ENCODE data around the gene VSTM2L. TPM values are rescaled to one million over a fixed set of nuclear protein-coding genes. Genes with fewer than 3 reads are reported as not detected.

The VSTM2L gene
- polyA plus RNA-seq, 1 donor (not counting 4 experiments of a cell fraction or from before 2014, with no cell fraction given): 0.75 TPM

GRCh38 chr20:37866051-37866450, 36.9 kb upstream of the VSTM2L start:
- Histone ChIP-seq H3K27ac (ENCODE audit: control insufficient read depth, insufficient read depth, low read length) (no peak overlapping the region), H3K4me3 (ENCODE audit: control insufficient read depth in 2 of 3, extremely low read depth in 1 of 3, insufficient read depth in 2 of 3, low read depth in 1 of 3, low read length in 3 of 3) (no peak overlapping the region), H4K20me1 (ENCODE audit: control insufficient read depth, extremely low read depth, insufficient read depth, low read length) (no peaks in the 10 kb centered on the region), H3K27me3 (ENCODE audit: control insufficient read depth, extremely low read depth, insufficient read depth, low read length) (no peaks in the 10 kb centered on the region), H3K9ac (ENCODE audit: control insufficient read depth, extremely low read depth, insufficient read depth, low read length) (no peak overlapping the region), H3K9me1 (ENCODE audit: control insufficient read depth, extremely low read depth, insufficient read depth, low read length) (no peaks in the 10 kb centered on the region), H3K9me3 (ENCODE audit: control insufficient read depth, low read depth, low read length) (no peaks in the 10 kb centered on the region), H3K4me1 (ENCODE audit: control insufficient read depth, extremely low read depth, insufficient read depth, low read length) (no peaks in the 10 kb centered on the region), H3K79me2 (ENCODE audit: control insufficient read depth, insufficient read depth, low read length) (no peaks in the 10 kb centered on the region), H2AFZ (ENCODE audit: control insufficient read depth, low read length) (no peak overlapping the region), H3K4me2 (ENCODE audit: control insufficient read depth, extremely low read depth, insufficient read depth, low read depth, low read length) (no peak overlapping the region), H3K36me3 (ENCODE audit: control insufficient read depth in 2 of 2, extremely low read depth in 1 of 2, insufficient read depth in 2 of 2, low read length in 2 of 2) (peaks cover 13 to 18% of the 10 kb centered on the region in 2 experiments)
- dilution Hi-C loops (cut with MboI; ENCODE audit: extremely low pct_ligation_motif_present, low sequenced_read_pairs): no loop called here
- no peak for TF ChIP-seq EZH2 (IDR thresholded peaks at IDR 0.05; ENCODE audit: low read length)
- TF ChIP-seq CTCF (optimal IDR thresholded peaks at IDR 0.05 in 1 of 3, IDR thresholded peaks at IDR 0.05 in 1 of 3, conservative IDR thresholded peaks at IDR 0.05 in 1 of 3; ENCODE audit: extremely low read depth in 1 of 3, insufficient read depth in 2 of 3, low read length in 3 of 3): no peak
- FAIRE-seq (no peak), DNase-seq (ENCODE audit: low read depth, low spot score) (no peak)

DNA sequence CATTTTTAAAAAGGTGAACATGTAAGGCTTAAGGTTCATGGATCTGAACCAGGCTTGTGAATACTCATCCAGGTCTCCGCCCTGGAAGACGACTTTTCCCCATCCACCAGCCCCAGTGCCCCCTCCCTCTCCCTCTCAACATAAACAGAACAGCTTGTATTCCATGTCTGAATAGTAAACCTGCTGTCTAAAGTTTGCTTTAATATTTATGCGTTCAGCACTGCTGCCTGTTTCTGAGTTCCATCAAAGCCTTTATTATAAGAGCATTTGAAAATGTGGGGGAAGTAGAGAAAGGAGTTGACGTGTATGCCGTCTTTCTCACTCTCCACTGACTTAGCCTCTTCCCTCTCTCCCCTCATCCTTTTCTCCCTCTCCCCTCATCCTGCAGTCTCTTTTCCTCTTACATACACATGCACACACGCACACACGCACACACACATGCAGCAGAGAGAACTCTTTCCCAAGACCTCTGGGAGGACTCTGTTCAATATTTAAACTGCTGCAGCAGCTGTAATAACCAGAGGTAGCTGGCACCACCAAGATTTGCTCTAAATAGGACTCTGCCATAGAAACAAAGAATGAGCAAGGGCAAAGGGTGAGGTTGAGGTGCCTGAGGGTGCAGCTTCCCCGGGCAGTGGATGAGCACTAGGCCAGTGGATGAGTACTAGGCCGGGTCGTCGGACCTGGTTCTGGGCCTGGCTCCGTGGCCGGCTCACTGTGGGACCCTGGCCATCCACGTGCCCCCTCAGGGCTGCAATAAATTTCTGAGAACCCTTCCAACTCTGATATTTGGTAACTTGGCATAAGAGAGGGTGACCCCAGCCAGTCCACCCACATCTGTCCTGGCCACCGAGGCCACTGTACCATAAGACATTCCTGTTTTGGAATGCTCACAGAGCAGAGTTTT, 35.4 kb upstream of the VSTM2L start:
- Histone ChIP-seq H3K36me3 (ENCODE audit: control insufficient read depth in 2 of 2, extremely low read depth in 1 of 2, insufficient read depth in 2 of 2, low read length in 2 of 2) (peaks cover 5 to 14% of the 10 kb centered on the region in 2 experiments), H2AFZ (ENCODE audit: control insufficient read depth, low read length) (no peak overlapping the region), H3K27me3 (ENCODE audit: control insufficient read depth, extremely low read depth, insufficient read depth, low read length) (no peaks in the 10 kb centered on the region), H3K9me1 (ENCODE audit: control insufficient read depth, extremely low read depth, insufficient read depth, low read length) (no peaks in the 10 kb centered on the region), H3K4me1 (ENCODE audit: control insufficient read depth, extremely low read depth, insufficient read depth, low read length) (no peaks in the 10 kb centered on the region), H3K4me3 (ENCODE audit: control insufficient read depth in 2 of 3, extremely low read depth in 1 of 3, insufficient read depth in 2 of 3, low read depth in 1 of 3, low read length in 3 of 3) (no peak overlapping the region), H3K27ac (ENCODE audit: control insufficient read depth, insufficient read depth, low read length) (no peak overlapping the region), H3K79me2 (ENCODE audit: control insufficient read depth, insufficient read depth, low read length) (no peaks in the 10 kb centered on the region), H3K4me2 (ENCODE audit: control insufficient read depth, extremely low read depth, insufficient read depth, low read depth, low read length) (no peak overlapping the region), H4K20me1 (ENCODE audit: control insufficient read depth, extremely low read depth, insufficient read depth, low read length) (no peaks in the 10 kb centered on the region), H3K9ac (ENCODE audit: control insufficient read depth, extremely low read depth, insufficient read depth, low read length) (no peak overlapping the region), H3K9me3 (ENCODE audit: control insufficient read depth, low read depth, low read length) (no peaks in the 10 kb centered on the region)
- dilution Hi-C loops (cut with MboI; ENCODE audit: extremely low pct_ligation_motif_present, low sequenced_read_pairs): no loop called here
- DNase-seq (ENCODE audit: low read depth, low spot score) (no peak), FAIRE-seq (no peak)
- no peak for TF ChIP-seq CTCF (optimal IDR thresholded peaks at IDR 0.05 in 1 of 3, IDR thresholded peaks at IDR 0.05 in 1 of 3, conservative IDR thresholded peaks at IDR 0.05 in 1 of 3; ENCODE audit: extremely low read depth in 1 of 3, insufficient read depth in 2 of 3, low read length in 3 of 3)
- no peak for TF ChIP-seq EZH2 (IDR thresholded peaks at IDR 0.05; ENCODE audit: low read length)
